Stimulated activated CD8-positive, alpha-beta memory T cell treated with anti-CD3 and anti-CD28 coated beads, Interleukin-15, amount 100 ng/mL, for 4 hours (primary cell): ENCODE measurements around the gene NUDCD2.
A peak's percentile ranks its signal among the peaks of the same experiment; 100 is the strongest.

Source experiments
- DNase-seq, 2 donors: peaks; one replicate each; pipeline ENCODE4 v3.0.0-alpha.2; 2020; ENCODE audit warnings: low read depth in 2 of 2

Gene NUDCD2, protein sequence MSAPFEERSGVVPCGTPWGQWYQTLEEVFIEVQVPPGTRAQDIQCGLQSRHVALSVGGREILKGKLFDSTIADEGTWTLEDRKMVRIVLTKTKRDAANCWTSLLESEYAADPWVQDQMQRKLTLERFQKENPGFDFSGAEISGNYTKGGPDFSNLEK

DNA sequence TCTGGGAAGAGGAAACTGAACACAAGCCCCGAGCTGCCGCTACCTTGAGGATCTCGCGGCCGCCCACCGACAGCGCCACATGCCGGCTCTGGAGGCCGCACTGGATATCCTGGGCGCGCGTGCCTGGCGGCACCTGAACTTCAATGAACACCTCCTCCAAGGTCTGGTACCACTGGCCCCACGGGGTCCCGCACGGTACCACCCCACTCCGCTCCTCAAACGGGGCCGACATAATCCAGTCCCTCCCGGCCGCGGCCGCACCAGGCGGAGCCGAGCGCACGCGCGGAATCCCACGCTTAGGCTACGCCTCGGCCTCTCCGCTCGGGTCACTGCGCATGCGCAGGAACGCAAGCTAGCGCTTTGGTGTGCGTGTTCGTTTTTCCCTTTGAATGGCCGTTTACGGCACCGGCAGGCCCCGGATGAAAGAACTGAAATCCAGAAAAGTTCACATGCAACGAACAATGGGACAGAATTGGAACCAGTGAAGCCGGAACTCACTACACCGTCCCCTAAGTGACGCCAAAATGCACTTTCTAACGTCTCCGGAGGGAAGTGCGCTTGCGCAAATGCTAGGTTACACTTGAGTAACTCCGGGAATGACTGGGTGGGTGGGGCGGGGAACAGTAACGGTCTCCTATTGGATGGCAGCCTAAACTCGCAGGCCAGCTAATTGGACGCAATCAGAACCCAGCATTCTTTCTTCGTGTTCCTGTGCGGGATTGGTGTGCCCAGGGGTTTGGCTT lies at the start of gene NUDCD2:
Gene NUDCD2 (minus strand): TSS at position 284 of the 743 bp plus-strand sequence. CDS start 52 bp downstream, at position 232.
- DNase-seq = peak; percentile 89 to 90

GRCh38 chr5:163509291-163509951 lies 49.5 kb upstream of the NUDCD2 start:
- no peak for DNase-seq

DNA sequence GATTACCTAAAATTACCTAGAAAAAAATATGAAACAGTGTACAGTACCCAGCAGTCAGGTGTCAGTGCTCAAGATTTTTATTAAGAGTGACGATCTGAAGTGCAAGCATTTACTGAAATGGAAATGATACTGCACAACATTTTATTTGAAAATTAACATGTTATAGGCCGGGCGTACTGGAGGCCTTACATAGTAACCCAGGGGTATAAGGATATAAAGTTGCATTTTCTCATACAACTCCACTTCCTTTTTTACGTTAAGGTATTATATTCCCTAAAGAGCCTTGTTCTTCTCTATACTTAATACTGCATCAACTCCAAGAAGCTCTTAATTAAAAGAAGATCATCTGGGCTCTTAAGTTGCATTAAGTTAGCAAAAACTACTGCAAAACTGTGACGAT lies 48.9 kb upstream of the NUDCD2 start:
- no peak for DNase-seq

DNA sequence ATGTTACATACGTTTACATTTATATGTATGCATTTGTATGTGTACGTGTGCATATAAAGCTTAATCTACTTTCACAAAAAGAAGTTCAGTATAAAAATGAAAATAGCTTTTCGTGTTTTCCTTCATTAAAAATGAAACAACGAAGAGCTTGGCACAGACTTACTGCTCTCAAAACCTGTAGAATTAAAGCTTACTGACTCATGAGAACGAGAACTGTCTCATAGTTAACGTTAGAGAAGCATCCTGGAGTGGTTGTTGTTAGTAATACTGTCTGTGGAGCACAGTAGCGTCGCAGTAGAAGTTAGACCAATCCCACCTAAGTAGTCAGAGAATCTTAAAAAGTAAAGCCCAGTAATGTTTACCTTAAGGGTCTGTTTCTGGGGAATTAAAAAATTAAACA lies 46.8 kb upstream of the NUDCD2 start:
- DNase-seq = no peak

GRCh38 chr5:163506095-163506457 lies 46.2 kb upstream of the NUDCD2 start:
- no peak for DNase-seq

DNA sequence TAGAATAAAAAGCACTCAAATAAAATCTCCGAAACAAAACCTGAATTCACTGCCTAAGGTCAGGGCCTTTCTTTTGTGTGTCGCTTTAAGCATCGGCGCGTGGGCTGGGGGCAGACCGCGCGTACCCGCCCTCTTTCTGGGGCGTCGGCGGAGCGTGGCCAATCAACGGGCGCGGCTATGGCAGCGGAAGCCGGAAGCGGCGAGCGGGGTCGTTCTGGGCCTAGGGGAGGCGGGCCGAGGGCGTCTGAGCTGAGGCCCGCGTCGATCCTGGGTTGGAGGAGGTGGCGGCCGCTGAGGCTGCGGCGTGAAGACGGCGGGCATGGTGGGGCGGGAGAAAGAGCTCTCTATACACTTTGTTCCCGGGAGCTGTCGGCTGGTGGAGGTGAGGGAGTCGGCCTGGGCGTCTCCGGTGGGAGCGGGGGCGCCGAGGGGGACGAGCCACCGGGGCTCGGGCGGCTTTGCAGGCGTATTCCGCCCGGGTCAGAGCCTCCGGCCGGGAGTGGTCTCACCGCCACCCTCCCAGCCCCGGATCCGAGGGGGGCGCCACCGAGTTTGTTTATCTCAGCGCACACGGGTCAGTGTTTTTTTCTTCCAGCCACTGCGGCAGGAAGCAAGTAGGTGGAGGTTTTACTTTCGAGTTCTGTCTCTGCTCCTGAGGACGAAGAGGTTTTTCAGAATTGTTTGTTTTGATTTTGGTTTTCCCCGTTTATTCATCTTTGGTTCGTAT lies 45.6 kb upstream of the NUDCD2 start, which contains the start of gene MAT2B:
Gene MAT2B (plus strand): TSS at position 252 of the 727 bp plus-strand sequence. CDS start 68 bp downstream, at position 320.
- peak; percentile 88 to 92 for DNase-seq

- DNase-seq = no peak
Measured at GRCh38 chr5:163505049-163505367, 45.1 kb upstream of the NUDCD2 start.

- no peak for DNase-seq
Measured at GRCh38 chr5:163504079-163504931, 44.4 kb upstream of the NUDCD2 start.

DNA sequence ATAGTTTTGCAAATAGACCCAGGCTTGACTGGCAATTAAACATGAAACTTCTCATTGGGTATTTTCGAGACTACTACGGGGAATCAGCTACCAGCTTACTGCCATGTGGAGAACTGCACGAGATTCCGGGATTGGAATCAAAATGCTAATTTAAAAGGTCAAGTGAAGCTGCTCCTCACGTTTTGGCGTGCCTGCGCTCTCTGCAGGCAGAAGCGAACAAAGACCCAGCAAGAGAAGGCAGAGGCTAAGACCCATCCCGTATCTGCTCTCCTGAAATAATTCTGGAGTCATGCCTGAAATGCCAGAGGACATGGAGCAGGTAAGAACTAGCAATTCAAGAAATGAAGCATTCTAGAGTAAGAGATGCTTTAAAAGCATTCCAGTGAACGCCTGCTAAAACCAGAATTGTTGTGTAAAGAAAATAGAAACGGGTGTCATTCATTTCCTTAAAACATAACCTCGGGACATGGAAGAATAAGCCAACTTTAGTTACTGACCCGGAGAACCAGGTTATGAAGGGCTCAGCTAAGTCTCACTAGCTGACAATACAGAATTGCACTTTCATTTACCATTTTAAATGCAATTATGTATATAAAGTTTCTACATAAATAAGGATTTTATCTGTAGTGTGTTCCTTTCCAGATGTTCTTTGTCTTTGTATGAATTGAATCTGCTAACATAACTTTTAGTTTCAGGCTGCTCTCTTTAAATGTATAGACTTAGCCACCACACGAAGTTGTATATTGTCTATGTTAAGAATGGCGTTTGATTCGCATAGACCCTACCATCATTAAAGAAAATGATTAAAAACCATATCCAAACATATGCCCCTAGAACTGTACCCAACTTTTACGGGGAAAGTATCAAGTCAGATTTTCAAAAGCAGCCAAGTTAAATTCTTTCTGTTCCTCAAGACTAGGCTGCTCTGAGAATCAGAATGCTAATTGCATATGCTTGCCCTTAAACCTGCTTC lies 43.5 kb upstream of the NUDCD2 start:
- no peak for DNase-seq

DNA sequence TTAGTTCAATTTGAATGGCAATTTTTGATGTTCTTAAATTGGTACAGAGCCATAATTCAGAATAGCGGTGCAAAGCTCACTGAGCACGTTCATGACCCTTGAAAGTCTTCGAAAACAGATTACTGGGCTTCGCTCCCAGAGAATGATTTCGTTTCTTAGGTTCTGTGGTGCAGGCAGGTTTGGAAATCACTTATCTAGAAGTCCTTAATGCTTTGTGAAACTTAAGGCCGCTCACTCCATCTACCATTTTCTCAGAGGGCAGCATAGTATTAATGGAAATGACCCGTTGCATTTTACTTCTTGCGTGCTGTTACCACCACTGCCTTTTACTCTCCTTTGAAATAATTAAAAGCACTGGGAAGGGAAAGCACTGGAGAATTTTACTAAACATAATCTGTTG lies 42.6 kb upstream of the NUDCD2 start:
- DNase-seq = no peak

GRCh38 chr5:163498886-163499285 lies 39.0 kb upstream of the NUDCD2 start:
- DNase-seq = no peak

- DNase-seq = no peak
Measured at GRCh38 chr5:163497315-163497714, 37.4 kb upstream of the NUDCD2 start.

DNA sequence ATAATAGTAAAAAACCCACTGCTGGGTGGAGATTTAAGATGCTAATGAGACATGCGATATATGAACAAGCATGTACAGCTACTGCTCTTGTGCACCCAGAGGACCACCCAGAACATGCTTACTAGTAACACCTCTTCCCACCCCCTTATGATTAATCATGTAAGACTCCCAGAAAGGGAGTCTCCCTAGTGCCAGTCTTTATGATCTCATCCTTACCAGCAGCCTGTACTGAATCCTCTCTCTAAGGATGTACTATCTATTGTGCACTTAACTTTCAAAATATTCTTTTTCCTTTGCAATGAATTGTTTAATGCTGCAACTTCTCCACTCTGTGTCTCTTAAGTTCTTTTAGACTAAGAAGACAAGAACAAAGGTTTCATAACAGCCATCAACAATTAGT lies 36.4 kb upstream of the NUDCD2 start:
- no peak for DNase-seq

- DNase-seq = no peak
Measured at GRCh38 chr5:163489745-163490075, 29.8 kb upstream of the NUDCD2 start.

- DNase-seq = no peak
Measured at GRCh38 chr5:163489055-163489744, 29.3 kb upstream of the NUDCD2 start.

DNA sequence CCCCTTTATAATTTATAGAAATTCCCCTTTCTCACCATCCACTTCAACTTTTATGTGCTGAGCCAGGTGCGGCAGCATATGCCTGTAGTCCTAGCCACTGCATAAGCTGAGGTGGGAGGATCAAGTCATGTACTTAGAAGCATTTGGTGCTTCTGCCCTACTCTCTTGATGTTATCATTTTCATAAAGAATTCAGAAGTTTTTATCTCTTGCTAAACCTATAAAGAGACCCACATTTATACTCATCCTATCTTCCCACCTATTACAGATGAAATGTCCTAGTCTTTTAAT lies 19.0 kb upstream of the NUDCD2 start:
- no peak for DNase-seq

GRCh38 chr5:163478126-163478981 lies 18.5 kb upstream of the NUDCD2 start:
- DNase-seq = no peak

DNA sequence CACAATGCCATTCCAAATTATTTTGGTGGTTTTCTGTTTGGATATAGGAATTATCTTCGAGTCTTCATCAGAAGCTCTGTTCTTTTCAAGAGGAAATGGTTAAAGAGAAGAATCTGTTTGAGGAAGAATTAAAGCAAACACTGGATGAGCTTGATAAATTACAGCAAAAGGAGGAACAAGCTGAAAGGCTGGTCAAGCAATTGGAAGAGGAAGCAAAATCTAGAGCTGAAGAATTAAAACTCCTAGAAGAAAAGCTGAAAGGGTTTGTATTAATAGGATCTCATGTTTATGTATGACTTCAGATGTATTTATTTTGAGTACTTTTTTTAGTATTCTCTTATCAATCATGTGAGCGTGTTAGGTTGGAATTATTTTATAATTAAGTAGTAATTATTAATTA lies 15.5 kb upstream of the NUDCD2 start:
- DNase-seq = no peak

- no peak for DNase-seq
Measured at GRCh38 chr5:163473635-163474243, 13.8 kb upstream of the NUDCD2 start.
